Dermis blood vessel endothelial cell (primary cell): ENCODE data around the gene RASA3. TPM values are rescaled to one million over a fixed set of nuclear protein-coding genes. Genes with fewer than 3 reads are reported as not detected.

ENCODE experiments used
- DNase-seq: peaks from one replicate; pipeline ENCODE4 v3.0.0; 2010
- total RNA-seq: library from RNA; depleted of rRNA; stranded (reverse); fragments of >200 nt; gene quantifications from 2 replicates; pipeline ENCODE4 v1.2.3, GENCODE V29; 2014

Gene RASA3
- total RNA-seq, 1 donor from 2014 or later = 35.4 TPM

DNA sequence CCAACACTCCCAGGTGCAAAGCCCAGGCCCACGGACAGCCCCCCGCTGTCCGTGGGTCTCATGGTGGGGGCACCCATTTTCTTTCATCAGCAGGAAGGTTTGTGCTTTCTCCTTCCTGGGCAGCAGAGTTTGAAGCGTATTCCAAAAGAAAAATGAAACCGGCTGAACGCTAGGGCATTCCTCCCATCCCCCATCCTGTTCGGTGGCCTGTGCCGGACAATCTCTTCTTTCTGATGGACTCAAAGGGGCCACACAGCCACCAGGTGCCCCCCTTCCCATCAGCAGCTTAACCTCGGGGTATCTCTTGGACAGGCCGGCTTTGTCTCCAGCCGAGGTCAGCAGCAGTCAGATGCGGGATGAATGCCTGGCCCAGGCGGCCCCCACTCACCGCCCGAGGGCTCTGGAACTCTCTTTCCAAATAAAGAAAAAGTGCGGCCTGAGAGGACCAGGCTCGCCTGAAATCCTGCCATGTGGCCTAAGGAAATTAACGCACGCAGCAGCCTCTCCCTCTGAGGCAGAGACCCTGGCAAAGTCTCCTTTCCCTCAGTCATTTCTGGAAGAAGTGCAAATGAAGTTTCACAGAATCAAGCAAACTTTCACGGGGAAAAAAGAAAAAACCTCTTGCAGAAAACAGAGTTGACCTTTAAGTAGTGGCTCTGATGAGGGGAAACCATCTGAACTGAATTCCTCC, 67.8 kb downstream of the RASA3 start:
- peak; percentile 26 for DNase-seq

- peak; percentile 17 for DNase-seq
Measured at GRCh38 chr13:114063545-114064449, 68.6 kb downstream of the RASA3 start.

GRCh38 chr13:114062754-114063153, 69.7 kb downstream of the RASA3 start:
- DNase-seq = no peak

GRCh38 chr13:114062341-114062740, 70.1 kb downstream of the RASA3 start:
- DNase-seq = no peak

DNA sequence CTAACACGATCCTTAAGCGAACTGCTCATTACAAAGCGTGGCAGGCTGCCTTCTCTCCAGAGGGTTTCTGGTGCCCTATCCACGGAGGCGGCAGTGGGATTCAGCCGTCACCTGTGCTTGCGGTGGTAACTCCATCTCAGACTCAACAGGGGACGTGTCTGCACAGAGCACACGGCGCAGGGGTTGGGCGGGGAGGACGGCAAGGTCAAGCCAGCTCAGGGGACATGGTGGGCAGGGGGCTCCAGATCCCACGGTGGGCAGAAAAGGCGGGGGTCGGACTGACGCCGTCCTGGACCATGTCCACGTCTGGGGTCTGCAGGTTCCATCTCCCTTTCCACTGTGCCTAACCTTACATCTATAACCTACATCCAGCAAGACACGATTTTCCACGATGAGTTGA, 70.7 kb downstream of the RASA3 start:
- no peak for DNase-seq

DNA sequence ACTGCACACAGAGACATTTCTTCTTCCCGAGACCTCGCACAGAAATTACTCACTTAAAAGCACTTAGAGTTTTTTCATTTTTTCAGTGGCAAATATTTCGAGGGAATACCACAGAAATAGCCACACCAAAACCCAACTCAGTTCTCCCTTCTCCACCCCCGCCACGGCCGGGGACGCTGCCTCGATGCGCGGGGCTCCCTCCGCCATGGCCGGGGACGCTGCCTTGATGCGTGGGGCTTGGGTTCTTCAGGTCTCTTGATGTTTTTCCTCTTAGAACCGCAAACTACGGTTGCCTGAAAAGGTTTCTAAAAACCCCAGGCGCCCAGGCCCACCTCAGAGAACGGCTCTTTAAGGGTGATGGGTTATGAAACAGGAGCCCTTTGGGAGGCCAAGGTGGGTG, 71.4 kb downstream of the RASA3 start:
- DNase-seq = no peak

- DNase-seq = no peak
Measured at GRCh38 chr13:114059946-114060860, 72.2 kb downstream of the RASA3 start.

DNA sequence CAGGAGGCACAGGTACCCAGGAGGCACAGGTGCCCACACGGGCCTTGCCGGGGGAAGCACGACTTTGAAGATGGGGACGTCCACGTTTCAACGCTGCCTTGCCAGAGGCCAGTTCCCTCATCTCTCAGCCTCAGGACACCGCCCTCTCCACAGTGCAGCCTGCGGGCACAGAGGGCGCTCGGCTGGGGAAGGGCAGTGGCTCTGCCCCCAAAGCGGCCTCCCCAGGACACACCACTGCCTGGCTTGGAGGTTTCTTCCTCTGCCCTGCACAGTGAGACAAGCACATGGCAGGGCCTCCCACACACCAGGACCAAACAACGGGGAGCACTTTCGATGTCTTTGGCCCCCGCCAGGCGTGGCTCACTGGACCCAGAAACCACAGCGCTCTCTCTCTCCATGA, 73.0 kb downstream of the RASA3 start:
- DNase-seq = no peak

- peak; percentile 55 for DNase-seq
Measured at GRCh38 chr13:114058051-114058867, 74.2 kb downstream of the RASA3 start.

DNA sequence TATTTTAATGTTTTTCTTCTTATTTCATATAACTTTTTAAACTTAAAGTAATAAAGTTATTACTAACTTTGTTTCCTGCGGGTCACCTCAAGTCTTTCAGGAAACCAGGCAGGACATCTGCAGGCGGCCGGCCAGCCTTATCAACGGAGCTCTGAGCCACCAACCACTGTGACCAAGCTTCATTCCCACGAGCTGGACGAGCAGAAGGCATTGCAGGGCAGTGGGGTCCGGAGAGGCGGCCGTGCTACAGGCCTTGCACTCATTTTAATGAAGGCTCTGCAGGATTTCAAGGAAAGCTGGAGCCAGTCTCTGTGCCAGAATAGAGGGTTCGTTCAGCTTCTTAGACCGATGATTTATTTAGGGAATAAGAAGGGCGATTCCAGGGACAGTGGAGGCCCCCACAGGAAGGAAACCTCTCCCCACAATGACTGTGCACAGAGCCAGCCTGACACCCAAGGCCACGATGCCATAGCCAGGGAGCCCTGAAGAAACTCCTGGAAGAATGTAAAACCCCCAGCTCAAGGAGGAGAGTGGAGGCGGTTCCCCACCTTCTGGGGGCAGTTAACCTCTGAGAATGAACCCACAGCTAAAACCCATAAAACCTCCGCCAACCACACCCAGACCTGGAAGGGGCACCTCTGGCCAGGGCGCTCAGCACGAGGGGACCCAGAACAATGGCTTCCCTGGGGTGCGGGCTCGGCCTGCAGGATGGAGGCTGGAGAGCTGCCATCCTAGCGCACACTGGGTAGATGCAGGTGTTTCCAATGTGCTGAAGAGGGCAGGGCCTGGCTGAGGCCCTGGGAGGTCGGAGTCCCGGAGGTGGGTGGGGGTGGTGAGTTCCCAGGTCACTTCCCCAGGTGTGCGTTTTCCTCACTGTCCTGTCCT, 75.0 kb downstream of the RASA3 start:
- peak; percentile 54 for DNase-seq

GRCh38 chr13:114056205-114057013, 76.0 kb downstream of the RASA3 start:
- DNase-seq = no peak

GRCh38 chr13:114055766-114056165, 76.7 kb downstream of the RASA3 start:
- DNase-seq = no peak

DNA sequence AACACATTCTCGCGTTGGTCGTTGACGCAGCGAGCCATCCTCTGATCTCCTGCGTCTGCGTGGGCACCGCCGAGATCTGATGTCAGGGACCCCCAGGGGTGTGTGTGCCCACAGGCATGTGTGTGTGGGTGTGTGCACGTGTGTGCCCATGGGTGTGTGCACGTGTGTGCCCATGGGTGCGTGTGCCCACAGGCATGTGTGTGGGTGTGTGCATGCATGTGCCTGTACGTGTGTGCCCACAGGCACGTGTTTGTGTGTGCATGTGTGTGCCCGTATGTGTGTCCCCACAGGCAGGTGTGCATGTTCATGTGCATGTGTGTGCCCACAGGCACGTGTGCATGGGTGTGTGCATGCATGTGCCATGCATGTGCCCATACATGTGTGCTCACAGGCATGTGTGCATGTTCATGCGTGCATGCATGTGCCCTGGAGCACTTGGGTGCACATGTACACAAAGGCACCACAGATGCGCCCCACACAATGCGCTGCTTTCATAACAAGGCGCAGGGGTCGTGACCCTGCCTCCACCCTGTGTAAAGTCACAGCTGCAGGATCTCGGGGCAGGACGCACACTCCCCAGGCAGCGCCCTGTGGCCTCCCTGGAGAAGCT, 77.5 kb downstream of the RASA3 start:
- no peak for DNase-seq

DNA sequence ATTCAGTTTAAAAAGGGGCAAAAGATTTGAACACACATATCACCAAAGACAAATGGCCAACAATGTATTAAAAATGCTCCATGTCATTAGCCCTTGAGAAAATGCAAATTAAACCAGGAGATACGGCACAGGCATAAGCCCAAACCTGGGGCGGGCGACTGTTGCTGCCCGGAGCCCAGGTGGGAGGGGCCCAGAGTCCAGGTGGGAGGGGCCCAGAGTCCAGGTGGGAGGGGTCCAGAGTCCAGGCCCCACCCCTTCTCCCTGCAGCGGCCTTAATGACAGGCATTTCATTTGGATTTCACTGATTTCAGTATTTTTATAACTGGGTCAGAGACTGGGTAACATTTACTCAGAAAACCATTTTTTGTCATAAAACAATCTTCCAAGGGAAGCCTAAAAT, 78.2 kb downstream of the RASA3 start:
- DNase-seq = no peak

DNA sequence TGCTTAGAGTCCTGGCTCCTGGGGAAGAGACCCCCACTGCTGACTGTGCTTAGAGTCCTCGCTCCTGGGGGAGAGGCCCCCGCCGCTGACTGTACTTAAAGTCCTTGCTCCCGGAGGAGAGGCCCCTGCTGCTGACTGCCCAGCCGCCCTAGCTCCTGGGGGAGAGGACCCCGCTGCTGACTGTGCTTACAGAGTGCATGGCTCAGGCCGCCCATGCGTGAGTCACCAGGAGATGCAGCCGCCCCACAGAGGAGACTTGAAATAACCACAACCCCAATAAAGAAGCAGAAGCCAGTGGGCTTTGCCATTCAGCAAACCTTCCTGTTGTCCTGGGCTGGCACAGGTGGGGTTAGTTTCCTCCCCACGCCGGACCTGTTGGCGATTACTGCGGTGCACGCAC, 79.4 kb downstream of the RASA3 start:
- no peak for DNase-seq

GRCh38 chr13:114050536-114051450, 81.6 kb downstream of the RASA3 start:
- DNase-seq = no peak

GRCh38 chr13:114049626-114050101, 82.8 kb downstream of the RASA3 start:
- no peak for DNase-seq

GRCh38 chr13:114049026-114049425, 83.4 kb downstream of the RASA3 start:
- no peak for DNase-seq
